Activated CD8-positive, alpha-beta T cell treated with anti-CD3 and anti-CD28 coated beads for 36 hours (primary cell): Measurements from ENCODE around the gene PTBP3. TPM values are rescaled to one million over a fixed set of nuclear protein-coding genes. Genes with fewer than 3 reads are reported as not detected.

Source experiments
- ATAC-seq: fragments of 200-7000 bp; cut with Tn5 transposase; one replicate; pipeline ENCODE4 v1.10.0; 2021; ENCODE audit warnings: mild to moderate bottlenecking, moderate library complexity
- CTCF ChIA-PET: fragments of 350-600 bp; sonication (Branson Sonifier 250); formaldehyde crosslinking; loops from one replicate; lab custom pipeline; 2021; ENCODE audit warnings: antibody characterized with exemption; lab: Charles Lee
- POLR2A ChIA-PET: fragments of 350-600 bp; sonication (Branson Sonifier 250); formaldehyde crosslinking; loops from one replicate; lab custom pipeline; 2021; ENCODE audit warnings: antibody characterized with exemption; lab: Charles Lee
- DNase-seq: peaks from one replicate; pipeline ENCODE4 v3.0.0-alpha.2; 2020
- H3K27ac Mint-ChIP-seq: one replicate; pipeline ENCODE4 v1.8.0; 2021; ENCODE audit warnings: mild to moderate bottlenecking, mixed read lengths
- H3K27me3 Mint-ChIP-seq: one replicate; pipeline ENCODE4 v1.8.0; 2021; ENCODE audit warnings: mixed read lengths
- H3K36me3 Mint-ChIP-seq: one replicate; pipeline ENCODE4 v1.8.0; 2021; ENCODE audit warnings: low read depth, mixed read lengths
- H3K4me1 Mint-ChIP-seq: one replicate; pipeline ENCODE4 v1.8.0; 2021; ENCODE audit warnings: low read depth, mixed read lengths
- H3K4me3 Mint-ChIP-seq: one replicate; pipeline ENCODE4 v1.8.0; 2021; ENCODE audit warnings: mild to moderate bottlenecking, moderate library complexity, mixed read lengths
- H3K9me3 Mint-ChIP-seq: one replicate; pipeline ENCODE4 v1.8.0; 2021; ENCODE audit warnings: mixed read lengths
- intact Hi-C: fragments of 100-400 bp; cut with micrococcal nuclease; formaldehyde crosslinking; loops from one replicate; pipeline ENCODE4 v1.10.0; 2022
- total RNA-seq, 2 experiments: library from RNA; stranded (reverse); gene quantifications; one replicate each; pipeline ENCODE4 v1.2.3, GENCODE V29; 2021
- TF ChIP-seq, protein P1 (sequence below): fragments of 200-600 bp; IDR thresholded peaks from one replicate; pipeline ENCODE4 v1.8.0; 2022; ENCODE audit warnings: antibody characterized with exemption, mild to moderate bottlenecking

The PTBP3 gene
- total RNA-seq, 2 experiments from 2014 or later = 108 to 120 TPM

DNA sequence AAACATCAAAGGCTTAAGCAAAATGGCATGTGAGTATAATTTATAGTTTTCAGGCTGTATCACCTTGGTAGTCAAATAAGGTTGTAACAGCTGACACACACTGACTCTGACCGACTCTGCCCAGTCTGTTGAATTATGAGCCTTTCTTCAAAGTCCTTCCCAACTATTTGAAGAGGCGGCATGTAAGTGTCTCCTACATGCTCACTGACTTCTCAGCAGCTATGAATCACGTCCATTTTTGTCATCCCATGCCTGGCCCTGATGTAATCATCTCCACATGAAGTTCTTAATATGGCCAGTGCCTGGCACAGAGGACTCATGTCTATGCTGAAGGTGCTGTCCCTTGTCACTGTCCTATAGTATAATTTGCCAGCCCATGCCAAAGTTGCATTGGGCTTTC, 5.1 kb upstream of the PTBP3 start:
- H3K27ac Mint-ChIP-seq = no peak overlapping the region
- ChIA-PET POLR2A (no interaction called here), CTCF (interaction anchor here (2.9 kb wide), 1 partner anchor 22 kb away, joined by 21 read pairs; no protein-coding TSS in a partner anchor)
- H3K4me1 Mint-ChIP-seq = peaks cover 8% of the 10 kb centered on the region
- intact Hi-C loops = no loop called here
- TF ChIP-seq, protein P1, sequence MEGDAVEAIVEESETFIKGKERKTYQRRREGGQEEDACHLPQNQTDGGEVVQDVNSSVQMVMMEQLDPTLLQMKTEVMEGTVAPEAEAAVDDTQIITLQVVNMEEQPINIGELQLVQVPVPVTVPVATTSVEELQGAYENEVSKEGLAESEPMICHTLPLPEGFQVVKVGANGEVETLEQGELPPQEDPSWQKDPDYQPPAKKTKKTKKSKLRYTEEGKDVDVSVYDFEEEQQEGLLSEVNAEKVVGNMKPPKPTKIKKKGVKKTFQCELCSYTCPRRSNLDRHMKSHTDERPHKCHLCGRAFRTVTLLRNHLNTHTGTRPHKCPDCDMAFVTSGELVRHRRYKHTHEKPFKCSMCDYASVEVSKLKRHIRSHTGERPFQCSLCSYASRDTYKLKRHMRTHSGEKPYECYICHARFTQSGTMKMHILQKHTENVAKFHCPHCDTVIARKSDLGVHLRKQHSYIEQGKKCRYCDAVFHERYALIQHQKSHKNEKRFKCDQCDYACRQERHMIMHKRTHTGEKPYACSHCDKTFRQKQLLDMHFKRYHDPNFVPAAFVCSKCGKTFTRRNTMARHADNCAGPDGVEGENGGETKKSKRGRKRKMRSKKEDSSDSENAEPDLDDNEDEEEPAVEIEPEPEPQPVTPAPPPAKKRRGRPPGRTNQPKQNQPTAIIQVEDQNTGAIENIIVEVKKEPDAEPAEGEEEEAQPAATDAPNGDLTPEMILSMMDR = no peak
- H3K9me3 Mint-ChIP-seq = no peaks in the 10 kb centered on the region
- ATAC-seq (no peak), DNase-seq (no peak)
- no peak overlapping the region for H3K4me3 Mint-ChIP-seq
- H3K27me3 Mint-ChIP-seq = no peaks in the 10 kb centered on the region
- no peaks in the 10 kb centered on the region for H3K36me3 Mint-ChIP-seq

- no peaks in the 10 kb centered on the region for H3K36me3 Mint-ChIP-seq
- no peaks in the 10 kb centered on the region for H3K27me3 Mint-ChIP-seq
- H3K27ac Mint-ChIP-seq = no peak overlapping the region
- CTCF ChIA-PET = interaction anchor here (1.3 to 2.9 kb wide), 2 partner anchors 23 to 225 kb away, joined by 3 to 21 read pairs; no protein-coding TSS in a partner anchor
- ATAC-seq = no peak
- TF ChIP-seq, protein P1 = no peak
- POLR2A ChIA-PET = interaction anchor here (0.6 kb wide), 1 partner anchor 717 kb away, joined by 3 read pairs; no protein-coding TSS in a partner anchor
- peaks cover 8% of the 10 kb centered on the region for H3K4me1 Mint-ChIP-seq
- H3K9me3 Mint-ChIP-seq = no peaks in the 10 kb centered on the region
- DNase-seq = no peak
- H3K4me3 Mint-ChIP-seq = no peak overlapping the region
- intact Hi-C loops = no loop called here
Observed at GRCh38 chr9:112337547-112337946, 4.1 kb upstream of the PTBP3 start.

DNA sequence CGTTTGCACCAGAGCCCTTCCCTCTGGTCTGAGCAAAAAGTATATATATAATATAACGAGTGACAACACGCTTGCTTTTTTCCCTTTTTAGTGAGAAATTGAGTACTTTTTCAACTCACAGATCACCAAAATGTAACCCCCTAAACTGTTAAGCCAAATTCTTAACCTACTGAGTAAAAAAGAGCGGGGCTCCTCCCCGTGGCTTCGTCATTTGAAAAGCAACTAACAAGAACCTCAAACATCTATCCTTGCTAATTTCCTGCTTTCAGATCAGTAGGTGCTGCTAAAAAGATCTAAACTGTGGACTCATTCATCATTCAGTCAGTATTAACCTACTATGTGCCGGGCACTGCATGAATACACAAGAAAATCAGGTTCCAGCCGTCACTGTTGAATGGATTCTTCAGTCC, 1.0 kb upstream of the PTBP3 start:
- Mint-ChIP-seq H3K27me3 (no peaks in the 10 kb centered on the region), H3K4me3 (peak overlapping the region; percentile 90), H3K4me1 (peaks cover 28% of the 10 kb centered on the region), H3K27ac (peak overlapping the region; percentile 98), H3K9me3 (no peaks in the 10 kb centered on the region), H3K36me3 (peaks cover 5% of the 10 kb centered on the region)
- peak; percentile 12 for ATAC-seq
- intact Hi-C loops = loop anchor here (5.0 kb wide), 1 partner anchor 152 kb away; no protein-coding TSS in a partner anchor
- peak; percentile 84 for DNase-seq
- POLR2A ChIA-PET = interaction anchor here (1.0 to 1.4 kb wide), 2 partner anchors 11 to 592 kb away, joined by 3 read pairs; no protein-coding TSS in a partner anchor
- TF ChIP-seq, protein P1 = no peak
- CTCF ChIA-PET = interaction anchor here (0.8 to 1.4 kb wide), 6 partner anchors 9 to 241 kb away, joined by 3 to 5 read pairs (median 4); no protein-coding TSS in a partner anchor

- TF ChIP-seq, protein P1 = peak; percentile 53
- DNase-seq (peak; percentile 94), ATAC-seq (peak; percentile 88)
- Mint-ChIP-seq H3K36me3 (peaks cover 6% of the 10 kb centered on the region), H3K27me3 (no peaks in the 10 kb centered on the region), H3K4me1 (peaks cover 30% of the 10 kb centered on the region), H3K9me3 (no peaks in the 10 kb centered on the region), H3K27ac (peak overlapping the region; percentile 98), H3K4me3 (peak overlapping the region; percentile 97)
- intact Hi-C loops = loop anchor here (5.0 kb wide), 1 partner anchor 152 kb away; no protein-coding TSS in a partner anchor
- POLR2A ChIA-PET = interaction anchor here (0.6 to 2.8 kb wide), 7 partner anchors 10 to 591 kb away, joined by 3 to 14 read pairs (median 3); no protein-coding TSS in a partner anchor
- CTCF ChIA-PET = interaction anchor here (0.8 to 2.1 kb wide), 8 partner anchors 9 to 240 kb away, joined by 3 to 13 read pairs (median 4); no protein-coding TSS in a partner anchor
Observed at GRCh38 chr9:112333639-112334431, 416 bp upstream of the PTBP3 start.
